Endothelial cell (in vitro differentiated cells): ENCODE data around the gene PPL. TPM values are rescaled to one million over a fixed set of nuclear protein-coding genes. Genes with fewer than 3 reads are reported as not detected.

Experiments used
- DNase-seq: peaks from one replicate; pipeline ENCODE4 v3.0.0; 2021; ENCODE audit warnings: low spot score
- H3K27ac Mint-ChIP-seq: one replicate; pipeline ENCODE4 v1.8.0; 2021; ENCODE audit warnings: mixed read lengths, inconsistent platforms; ENCODE audit not compliant: unreplicated experiment
- H3K27me3 Mint-ChIP-seq: one replicate; pipeline ENCODE4 v1.8.0; 2021; ENCODE audit warnings: mild to moderate bottlenecking, moderate library complexity, mixed read lengths, inconsistent platforms; ENCODE audit not compliant: unreplicated experiment
- H3K36me3 Mint-ChIP-seq: one replicate; pipeline ENCODE4 v1.8.0; 2021; ENCODE audit warnings: mild to moderate bottlenecking, low read depth, mixed read lengths, inconsistent platforms; ENCODE audit not compliant: unreplicated experiment
- H3K4me1 Mint-ChIP-seq: one replicate; pipeline ENCODE4 v1.8.0; 2021; ENCODE audit warnings: mild to moderate bottlenecking, mixed read lengths, inconsistent platforms; ENCODE audit not compliant: unreplicated experiment
- H3K4me3 Mint-ChIP-seq: one replicate; pipeline ENCODE4 v1.8.0; 2021; ENCODE audit warnings: mild to moderate bottlenecking, mixed read lengths, inconsistent platforms; ENCODE audit not compliant: unreplicated experiment
- H3K9me3 Mint-ChIP-seq: one replicate; pipeline ENCODE4 v1.8.0; 2021; ENCODE audit warnings: mixed read lengths, inconsistent platforms; ENCODE audit not compliant: unreplicated experiment
- CTCF ChIP-seq: fragments of 200-600 bp; sonication (generic); IDR thresholded peaks from one replicate; pipeline ENCODE4 v1.5.0; 2021; ENCODE audit warnings: antibody characterized with exemption; ENCODE audit not compliant: unreplicated experiment
- long read RNA-seq: library from polyadenylated mRNA; unstranded; transcript quantifications from one replicate; pipeline ENCODE4 v2.0.0, GENCODE V29; 2020; ENCODE audit not compliant: unreplicated experiment
- total RNA-seq: library from RNA; stranded (reverse); fragmentation: NEBNext Ultra II Directional; extraction: Animal tissue kit (Norgen Biotek cat#: 25700); gene quantifications from one replicate; pipeline ENCODE4 v1.2.1, GENCODE V29; 2021; ENCODE audit not compliant: unreplicated experiment

Gene PPL
- total RNA-seq = 1.1 TPM
- long read RNA-seq = 0 reads

- Mint-ChIP-seq H3K9me3 (no peaks in the 10 kb centered on the region), H3K36me3 (no peaks in the 10 kb centered on the region), H3K27me3 (peaks cover 14% of the 10 kb centered on the region), H3K27ac (no peak within 1 kb of the TSS), H3K4me1 (no peaks in the 10 kb centered on the region), H3K4me3 (peak within 1 kb of the TSS; percentile 77)
- DNase-seq = peak; percentile 35
- TF ChIP-seq CTCF = no peak
Observed at GRCh38 chr16:4936991-4937781, at the start of gene PPL. PPL (minus strand) TSS chr16:4937148; CDS start chr16:4937045, 103 bp downstream.

- no peak overlapping the region for H3K27ac Mint-ChIP-seq
- TF ChIP-seq CTCF = no peak
- H3K4me3 Mint-ChIP-seq = no peak overlapping the region
- no peaks in the 10 kb centered on the region for H3K36me3 Mint-ChIP-seq
- H3K4me1 Mint-ChIP-seq = no peaks in the 10 kb centered on the region
- DNase-seq = no peak
- H3K27me3 Mint-ChIP-seq = peaks cover 4% of the 10 kb centered on the region
- H3K9me3 Mint-ChIP-seq = no peaks in the 10 kb centered on the region
Observed at GRCh38 chr16:4984174-4984990, 47.4 kb upstream of the PPL start.

- peaks cover 1% of the 10 kb centered on the region for H3K27me3 Mint-ChIP-seq
- H3K4me1 Mint-ChIP-seq = no peaks in the 10 kb centered on the region
- DNase-seq = no peak
- no peak for TF ChIP-seq CTCF
- H3K27ac Mint-ChIP-seq = no peak overlapping the region
- no peak overlapping the region for H3K4me3 Mint-ChIP-seq
- no peaks in the 10 kb centered on the region for H3K36me3 Mint-ChIP-seq
- H3K9me3 Mint-ChIP-seq = no peaks in the 10 kb centered on the region
Observed at GRCh38 chr16:4982056-4982867, 45.3 kb upstream of the PPL start.

GRCh38 chr16:4981473-4981872, 44.5 kb upstream of the PPL start:
- Mint-ChIP-seq H3K36me3 (no peaks in the 10 kb centered on the region), H3K27me3 (peaks cover 1% of the 10 kb centered on the region), H3K27ac (no peak overlapping the region), H3K9me3 (no peaks in the 10 kb centered on the region), H3K4me1 (no peaks in the 10 kb centered on the region), H3K4me3 (no peak overlapping the region)
- no peak for DNase-seq
- TF ChIP-seq CTCF = no peak
